MM.1S (cell line): ENCODE data around the gene CCSER1.

Source experiments
- EZH2 ChIP-seq: fragments of 300-600 bp; sonication (generic); optimal IDR thresholded peaks from 2 replicates; pipeline ENCODE3; 2017; ENCODE audit warnings: low read depth, mild to moderate bottlenecking, antibody characterized with exemption, low read length, mixed read lengths
- EZH2phosphoT487 ChIP-seq: fragments of 300-600 bp; sonication (generic); IDR thresholded peaks from 2 replicates; pipeline ENCODE4 v1.6.1; 2018; ENCODE audit warnings: antibody characterized with exemption, low read length
- TF ChIP-seq, protein P1 (sequence below): fragments of 300-600 bp; sonication (generic); IDR thresholded peaks from 2 replicates; pipeline ENCODE4 v1.5.1; 2016; ENCODE audit warnings: antibody characterized with exemption, low read length, mixed read lengths

DNA sequence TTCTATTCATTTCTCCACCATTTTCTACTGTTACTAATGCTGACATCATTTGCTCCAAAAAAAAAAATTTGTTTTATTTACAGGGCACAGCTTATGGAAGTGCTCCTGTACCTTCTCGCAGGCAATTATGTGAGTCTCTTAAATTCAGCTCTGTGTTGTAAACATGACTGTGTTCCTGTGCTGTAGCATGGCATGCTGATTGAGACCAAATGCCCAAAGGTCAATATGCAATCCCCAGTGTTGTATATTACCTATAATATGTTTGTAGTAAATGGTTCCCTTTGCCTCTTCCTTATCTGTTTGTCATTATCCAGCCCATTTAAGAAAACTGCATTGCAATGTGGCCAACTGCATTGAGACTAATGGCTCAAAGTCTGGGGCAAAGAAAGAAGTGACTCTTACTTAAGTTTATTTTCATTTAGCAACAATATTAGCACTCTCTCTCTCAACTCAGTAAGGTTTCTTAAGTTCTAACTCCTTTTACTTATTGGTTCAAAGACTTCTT, 1156.6 kb downstream of the CCSER1 start:
- TF ChIP-seq, protein P1, sequence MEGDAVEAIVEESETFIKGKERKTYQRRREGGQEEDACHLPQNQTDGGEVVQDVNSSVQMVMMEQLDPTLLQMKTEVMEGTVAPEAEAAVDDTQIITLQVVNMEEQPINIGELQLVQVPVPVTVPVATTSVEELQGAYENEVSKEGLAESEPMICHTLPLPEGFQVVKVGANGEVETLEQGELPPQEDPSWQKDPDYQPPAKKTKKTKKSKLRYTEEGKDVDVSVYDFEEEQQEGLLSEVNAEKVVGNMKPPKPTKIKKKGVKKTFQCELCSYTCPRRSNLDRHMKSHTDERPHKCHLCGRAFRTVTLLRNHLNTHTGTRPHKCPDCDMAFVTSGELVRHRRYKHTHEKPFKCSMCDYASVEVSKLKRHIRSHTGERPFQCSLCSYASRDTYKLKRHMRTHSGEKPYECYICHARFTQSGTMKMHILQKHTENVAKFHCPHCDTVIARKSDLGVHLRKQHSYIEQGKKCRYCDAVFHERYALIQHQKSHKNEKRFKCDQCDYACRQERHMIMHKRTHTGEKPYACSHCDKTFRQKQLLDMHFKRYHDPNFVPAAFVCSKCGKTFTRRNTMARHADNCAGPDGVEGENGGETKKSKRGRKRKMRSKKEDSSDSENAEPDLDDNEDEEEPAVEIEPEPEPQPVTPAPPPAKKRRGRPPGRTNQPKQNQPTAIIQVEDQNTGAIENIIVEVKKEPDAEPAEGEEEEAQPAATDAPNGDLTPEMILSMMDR = no peak
- no peak for TF ChIP-seq EZH2phosphoT487
- TF ChIP-seq EZH2 = no peak
